Esophagus (tissue), 2 donors: ENCODE measurements around the gene SEM1. TPM values are rescaled to one million over a fixed set of nuclear protein-coding genes. Genes with fewer than 3 reads are reported as not detected.
"Not testable (repeated sequence)": the region's sequence is repeated elsewhere in the genome, so short reads cannot be mapped to it uniquely, and the experiment has no call there.

ENCODE experiments used
- H3K27ac ChIP-seq, 2 donors: one replicate each; pipeline ENCODE4 v1.5.1; 2013; ENCODE audit warnings: low read depth in 2 of 2, mild to moderate bottlenecking in 2 of 2, inconsistent platforms in 1 of 2, low read length in 1 of 2, moderate library complexity in 1 of 2
- H3K27me3 ChIP-seq, 2 donors: one replicate each; pipeline ENCODE4 v1.6.1; 2013; ENCODE audit warnings: low read length in 2 of 2, control low read depth in 1 of 2, mild to moderate bottlenecking in 1 of 2; ENCODE audit not compliant: insufficient read depth in 2 of 2, control insufficient read depth in 1 of 2
- H3K36me3 ChIP-seq, 2 donors: one replicate each; pipeline ENCODE4 v1.6.1; 2013; ENCODE audit warnings: low read length in 1 of 2; ENCODE audit not compliant: control insufficient read depth in 2 of 2, insufficient read depth in 2 of 2
- H3K4me1 ChIP-seq, 2 donors: one replicate each; pipeline ENCODE4 v1.6.1; 2013; ENCODE audit warnings: low read length in 1 of 2; ENCODE audit not compliant: control insufficient read depth in 2 of 2, insufficient read depth in 2 of 2
- H3K4me3 ChIP-seq, 2 donors: one replicate each; pipeline ENCODE4 v1.5.1; 2013; ENCODE audit warnings: low read length in 2 of 2, mild to moderate bottlenecking in 2 of 2, low read depth in 1 of 2, moderate library complexity in 1 of 2
- H3K9me3 ChIP-seq, 2 donors: one replicate each; pipeline ENCODE4 v1.6.1; 2013; ENCODE audit warnings: mild to moderate bottlenecking in 2 of 2, low read depth in 1 of 2, low read length in 1 of 2, moderate library complexity in 1 of 2; ENCODE audit not compliant: control insufficient read depth in 2 of 2, insufficient read depth in 1 of 2
- WGBS, 2 donors: extraction: QIAGEN DNeasy Blood & Tissue Kit; methylation state at CpG; one replicate each; pipeline ENCODE4 v1.1.7; 2013; 5-methylcytosine and 5-hydroxymethylcytosine counted together
- polyA plus RNA-seq, 2 donors: library from polyadenylated mRNA; stranded (reverse); fragments of 200-250 nt; gene quantifications; one replicate each; pipeline ENCODE4 v1.2.3, GENCODE V29; 2013
- donor health status: healthy with polysubstance abuse.
- donor health status: Bipolar disorder and iron deficiency.

The SEM1 gene
- polyA plus RNA-seq, 2 donors: 72.3 to 96.7 TPM

DNA sequence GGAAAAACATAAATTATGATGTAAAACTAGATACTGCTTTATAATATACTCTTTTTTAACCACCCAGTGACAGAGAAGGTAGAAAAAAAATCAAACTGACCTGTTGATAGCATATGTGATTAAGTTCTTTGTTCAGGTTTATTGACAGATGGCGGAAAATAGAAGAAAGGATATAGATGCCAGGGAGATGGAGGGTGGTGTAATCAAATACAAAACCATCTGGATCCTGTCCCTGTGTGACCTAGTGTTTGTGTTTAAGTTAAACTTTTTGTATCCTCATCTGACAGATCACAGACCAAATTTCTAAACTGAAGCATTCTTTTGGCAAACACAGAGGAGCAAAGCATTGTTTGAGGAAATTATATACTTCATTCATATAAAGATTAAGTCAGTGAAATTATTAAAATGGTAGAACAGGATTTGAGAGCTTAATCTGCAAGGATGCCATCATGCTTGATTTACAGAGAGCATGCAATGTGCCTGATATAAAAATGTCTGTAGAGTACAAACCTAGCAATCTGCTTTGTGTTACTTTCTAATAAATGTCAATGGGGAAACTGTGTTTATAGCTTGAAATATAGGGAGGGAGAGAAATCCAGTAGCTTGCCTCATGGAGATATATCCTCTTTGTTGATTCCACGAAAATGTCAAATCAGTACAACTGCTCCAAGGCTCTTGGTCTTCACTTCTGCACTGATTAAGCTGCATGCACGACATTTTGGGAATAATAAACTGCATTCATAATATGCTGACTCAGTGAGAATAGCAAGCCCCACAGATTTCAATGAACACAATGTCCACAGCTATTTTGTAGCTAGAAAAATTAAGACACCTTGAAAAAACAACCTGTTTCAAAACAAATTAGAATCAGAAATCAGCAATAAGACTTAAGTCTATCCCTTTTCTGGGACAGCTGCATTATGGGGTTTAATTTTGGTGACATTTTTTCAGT is 39.0 kb downstream of the SEM1 start:
- Histone ChIP-seq H3K27ac (no peak overlapping the region), H3K27me3 (no peaks in the 10 kb centered on the region), H3K4me1 (no peaks in the 10 kb centered on the region), H3K4me3 (no peak overlapping the region), H3K9me3 (no peaks in the 10 kb centered on the region), H3K36me3 (peaks cover 2 to 4% of the 10 kb centered on the region in 2 donors)
- WGBS, 2 donors: 83 to 88% methylated on average over 3 of the region's 3 CpGs

DNA sequence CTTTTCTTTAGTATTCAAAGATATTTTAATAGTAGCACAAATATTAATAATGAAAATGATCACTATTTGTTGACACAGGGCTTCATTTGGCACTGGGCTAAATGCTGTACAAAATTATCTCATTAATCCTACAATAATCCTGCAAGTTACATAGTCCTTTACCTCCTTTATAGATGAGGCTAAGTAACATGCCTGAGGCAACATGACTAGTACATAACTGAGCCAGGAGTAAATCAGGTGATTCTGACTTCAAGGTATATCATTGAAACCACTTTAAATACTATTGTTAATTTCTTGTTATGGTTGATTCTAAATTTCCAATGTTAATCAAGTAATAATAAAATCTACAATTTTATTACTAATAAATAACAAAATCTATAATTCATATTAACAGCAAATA is 39.8 kb downstream of the SEM1 start:
- H3K4me1 ChIP-seq: no peaks in the 10 kb centered on the region
- H3K36me3 ChIP-seq: peaks cover 2 to 4% of the 10 kb centered on the region in 2 donors
- H3K27me3 ChIP-seq: no peaks in the 10 kb centered on the region
- H3K27ac ChIP-seq: no peak overlapping the region
- no peaks in the 10 kb centered on the region for H3K9me3 ChIP-seq
- H3K4me3 ChIP-seq: no peak overlapping the region

DNA sequence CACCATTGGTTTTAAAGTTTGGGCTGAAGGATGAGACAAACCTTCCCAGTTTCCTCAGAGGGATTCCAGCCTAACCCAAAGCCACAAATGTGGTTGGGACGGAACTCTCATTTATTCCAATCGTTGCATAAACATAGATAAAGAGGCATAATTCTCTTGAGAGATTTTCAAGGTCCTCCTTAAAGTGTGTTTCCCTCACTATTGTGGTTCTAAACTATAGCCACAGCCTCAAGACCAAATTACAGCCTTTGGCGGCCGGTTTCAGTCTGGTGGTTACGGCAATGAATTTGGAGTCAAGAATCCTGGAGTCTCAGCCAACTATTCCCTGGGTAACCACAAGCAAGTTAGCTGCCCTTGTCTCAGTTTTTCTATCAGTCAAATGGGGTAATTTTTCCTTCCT is 42.6 kb downstream of the SEM1 start:
- H3K36me3 ChIP-seq: peaks cover 0 to 4% of the 10 kb centered on the region in 2 donors
- H3K4me1 ChIP-seq: no peaks in the 10 kb centered on the region
- H3K27ac ChIP-seq: no peak overlapping the region
- no peak overlapping the region for H3K4me3 ChIP-seq
- no peaks in the 10 kb centered on the region for H3K27me3 ChIP-seq
- no peaks in the 10 kb centered on the region for H3K9me3 ChIP-seq
- whole genome bisulfite sequencing, 2 donors: 96 to 97% methylated on average over 5 of the region's 5 CpGs

DNA sequence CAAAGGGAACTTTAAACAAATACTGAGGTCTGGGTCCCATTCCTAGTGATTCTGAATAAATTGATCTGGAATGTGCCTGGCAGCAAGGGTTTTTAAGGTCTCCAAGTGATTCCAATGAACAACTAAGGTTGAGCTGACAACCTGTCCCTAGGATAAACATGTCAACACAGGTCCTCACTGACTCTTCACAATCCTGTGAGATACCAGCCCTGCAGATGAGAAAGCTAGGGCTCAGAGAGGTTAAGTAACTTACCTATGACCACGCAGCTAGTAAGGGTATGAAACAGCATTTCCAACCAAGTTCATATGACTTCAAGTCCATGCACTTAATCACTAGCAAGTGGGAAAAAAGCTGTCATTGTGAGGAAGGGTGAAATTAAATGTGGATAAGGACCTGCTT is 44.0 kb downstream of the SEM1 start:
- H3K27ac ChIP-seq: no peak overlapping the region
- H3K27me3 ChIP-seq: no peaks in the 10 kb centered on the region
- peaks cover 0 to 2% of the 10 kb centered on the region in 2 donors for H3K36me3 ChIP-seq
- no peak overlapping the region for H3K4me3 ChIP-seq
- H3K9me3 ChIP-seq: no peaks in the 10 kb centered on the region
- no peaks in the 10 kb centered on the region for H3K4me1 ChIP-seq
- 96 to 97% methylated on average over 1 of the region's 1 CpG for WGBS, 2 donors

DNA sequence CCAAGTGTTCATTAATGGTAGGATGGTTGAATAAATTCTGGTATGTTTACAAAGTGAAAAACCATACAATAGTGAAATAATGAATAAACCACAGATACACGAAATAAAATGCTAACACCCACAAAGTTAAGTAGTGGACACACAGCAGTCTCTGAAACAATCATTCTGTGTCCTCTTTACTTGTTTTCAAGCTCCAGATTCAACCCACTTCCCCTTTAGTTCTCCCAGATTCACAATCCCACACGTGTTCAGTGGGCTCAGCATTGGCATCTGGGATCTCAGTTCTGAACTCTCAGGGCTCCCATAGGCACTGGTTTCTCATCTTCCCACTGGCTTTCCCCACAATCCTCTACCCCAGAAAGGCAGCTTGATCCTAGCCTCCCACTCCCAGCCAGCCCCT is 44.9 kb downstream of the SEM1 start:
- Histone ChIP-seq H3K4me1 (no peaks in the 10 kb centered on the region), H3K36me3 (no peaks in the 10 kb centered on the region), H3K9me3 (no peaks in the 10 kb centered on the region), H3K4me3 (no peak overlapping the region), H3K27me3 (no peaks in the 10 kb centered on the region), H3K27ac (no peak overlapping the region)
- 80 to 86% methylated on average over 2 of the region's 2 CpGs for WGBS, 2 donors

DNA sequence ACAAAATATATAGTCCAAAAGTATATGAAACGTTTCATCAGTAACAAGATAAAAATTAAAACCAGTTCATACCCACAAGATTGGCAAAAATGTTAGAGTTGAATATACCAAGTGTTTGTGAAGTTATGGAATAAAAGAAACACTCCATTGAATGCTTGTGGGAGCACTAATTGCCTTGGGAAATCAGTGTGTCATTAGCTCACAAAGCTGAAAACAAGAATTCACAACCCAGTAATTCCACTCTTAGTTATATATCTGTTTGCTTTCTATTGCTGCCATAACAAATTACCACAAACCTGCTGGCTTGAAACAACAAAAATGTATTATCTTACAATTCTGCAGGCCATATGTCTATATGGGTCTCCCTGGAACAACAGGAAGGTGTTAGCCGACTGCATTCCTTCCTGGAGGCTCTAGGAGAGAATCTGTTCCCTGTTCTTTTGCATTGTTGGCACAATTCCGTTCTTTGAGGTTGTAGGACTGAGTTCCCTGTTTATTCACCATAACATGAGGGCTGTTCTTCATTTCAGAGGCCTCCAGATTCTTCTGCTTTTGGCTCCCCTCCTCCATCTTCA is 45.7 kb downstream of the SEM1 start:
- no peaks in the 10 kb centered on the region for H3K4me1 ChIP-seq
- 78 to 79% methylated on average over 3 of the region's 3 CpGs for WGBS, 2 donors
- no peaks in the 10 kb centered on the region for H3K36me3 ChIP-seq
- H3K4me3 ChIP-seq: no peak overlapping the region
- no peaks in the 10 kb centered on the region for H3K27me3 ChIP-seq
- H3K27ac ChIP-seq: no peak overlapping the region
- H3K9me3 ChIP-seq: no peaks in the 10 kb centered on the region

DNA sequence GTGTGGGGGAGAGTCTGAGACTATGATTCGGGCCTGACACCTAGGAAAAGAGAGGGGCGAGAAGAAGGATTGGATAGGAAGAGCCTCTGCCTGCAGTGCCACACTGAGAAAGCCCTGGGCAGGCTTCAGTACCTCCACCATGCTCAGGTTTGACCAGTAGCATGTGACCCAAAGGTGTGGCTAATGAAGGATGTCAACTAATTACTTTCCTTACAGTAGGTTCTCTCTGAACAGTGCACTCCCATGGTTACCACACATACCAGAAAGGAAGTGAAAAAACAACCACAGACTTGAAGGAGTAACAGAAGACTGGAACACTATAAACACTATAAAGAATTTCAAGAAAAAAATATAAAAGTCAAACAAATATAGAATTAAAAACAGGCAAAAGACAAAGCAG is 46.2 kb downstream of the SEM1 start:
- no peaks in the 10 kb centered on the region for H3K9me3 ChIP-seq
- WGBS, 2 donors: 91 to 93% methylated on average over 2 of the region's 2 CpGs
- no peaks in the 10 kb centered on the region for H3K27me3 ChIP-seq
- no peaks in the 10 kb centered on the region for H3K4me1 ChIP-seq
- H3K27ac ChIP-seq: no peak overlapping the region
- H3K36me3 ChIP-seq: no peaks in the 10 kb centered on the region
- no peak overlapping the region for H3K4me3 ChIP-seq

DNA sequence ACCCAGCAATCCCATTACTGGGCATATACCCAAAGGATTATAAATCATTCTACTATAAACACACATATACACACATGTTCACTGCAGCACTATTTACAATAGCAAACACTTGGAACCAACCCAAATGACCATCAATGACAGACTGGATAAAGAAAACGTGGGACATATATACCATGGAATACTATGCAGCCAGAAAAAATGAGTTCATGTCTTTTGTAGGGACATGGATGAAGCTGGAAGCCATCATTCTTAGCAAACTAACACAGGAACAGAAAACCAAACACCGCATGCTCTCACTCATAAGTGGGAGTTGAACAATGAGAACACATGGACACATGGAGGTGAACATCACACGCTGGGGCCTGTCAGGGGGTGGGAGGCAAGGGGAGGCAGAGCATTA is 47.5 kb downstream of the SEM1 start:
- not testable (repeated sequence) for H3K4me1 ChIP-seq, H3K9me3 ChIP-seq, H3K4me3 ChIP-seq, H3K27ac ChIP-seq, H3K36me3 ChIP-seq, H3K27me3 ChIP-seq
- WGBS, 2 donors: 83 to 84% methylated on average over 3 of the region's 3 CpGs

DNA sequence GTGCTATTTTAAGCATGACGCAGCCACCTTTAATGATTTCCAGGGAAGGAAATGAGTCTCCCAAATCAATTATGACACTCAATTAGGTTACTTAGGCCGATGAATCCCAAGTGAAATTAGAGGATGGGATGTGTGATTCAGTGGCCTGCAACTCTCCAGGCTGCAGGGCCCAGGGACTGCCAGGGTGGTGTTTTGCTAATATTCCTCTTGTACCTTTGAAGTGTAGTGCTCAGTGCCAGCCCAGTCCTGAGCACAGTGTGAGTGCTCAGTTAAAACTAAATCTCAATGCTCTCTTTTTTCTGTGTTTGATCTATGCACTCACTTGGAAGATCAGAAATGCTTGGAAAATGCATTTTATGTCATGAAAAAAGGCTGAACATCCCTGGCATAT is 51.6 kb downstream of the SEM1 start:
- no peaks in the 10 kb centered on the region for H3K36me3 ChIP-seq
- H3K4me1 ChIP-seq: no peaks in the 10 kb centered on the region
- no peak overlapping the region for H3K4me3 ChIP-seq
- 86 to 91% methylated on average over 2 of the region's 2 CpGs for WGBS, 2 donors
- H3K9me3 ChIP-seq: no peaks in the 10 kb centered on the region
- H3K27me3 ChIP-seq: no peaks in the 10 kb centered on the region
- H3K27ac ChIP-seq: no peak overlapping the region
